ENCODE results near the gene UBR3.

UBR3 gene

DNA sequence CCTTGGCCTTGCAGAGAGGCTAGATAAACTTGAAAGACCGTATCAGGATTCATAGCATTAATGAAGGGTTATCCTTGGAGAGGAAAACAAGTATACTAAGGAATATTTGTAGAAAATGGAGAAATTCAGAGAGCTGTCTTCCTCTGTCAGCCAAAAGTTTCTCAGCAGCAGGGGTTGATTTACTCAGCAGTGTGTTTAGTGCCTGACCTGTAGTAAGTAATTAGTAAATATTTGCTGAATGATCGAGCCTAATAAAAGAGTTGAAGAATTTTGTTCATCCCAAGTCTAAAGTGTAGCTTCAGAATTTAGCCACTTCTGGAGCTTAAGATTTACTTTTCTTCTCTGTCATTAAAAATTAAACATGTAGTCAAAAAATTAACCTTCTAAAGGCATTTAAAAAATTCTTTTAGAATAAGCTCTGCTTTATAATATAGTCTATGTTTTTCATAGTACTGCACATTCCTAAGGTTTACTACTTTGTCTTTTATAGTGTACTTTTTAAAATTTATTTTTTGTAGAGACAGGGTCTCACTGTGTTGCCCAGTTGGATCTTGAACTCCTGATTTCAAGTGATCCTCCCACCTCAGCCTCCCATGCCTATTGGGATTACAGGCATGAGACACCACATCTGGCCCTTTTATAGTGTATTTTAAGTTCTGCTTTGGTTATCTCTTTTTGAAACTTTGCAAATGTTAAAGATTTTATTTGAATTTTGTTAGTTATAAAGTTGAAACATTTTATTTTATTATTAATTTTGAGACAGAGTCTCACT is 212.3 kb downstream of the UBR3 start:
- Mint-ChIP-seq H3K4me3 (no peak overlapping the region), H3K27ac (no peak overlapping the region), H3K36me3 (peaks cover 24% of the 10 kb centered on the region), H3K27me3 (no peaks in the 10 kb centered on the region), H3K4me1 (ENCODE audit: low read depth) (no peaks in the 10 kb centered on the region), H3K9me3 (ENCODE audit: low read depth) (no peaks in the 10 kb centered on the region)

DNA sequence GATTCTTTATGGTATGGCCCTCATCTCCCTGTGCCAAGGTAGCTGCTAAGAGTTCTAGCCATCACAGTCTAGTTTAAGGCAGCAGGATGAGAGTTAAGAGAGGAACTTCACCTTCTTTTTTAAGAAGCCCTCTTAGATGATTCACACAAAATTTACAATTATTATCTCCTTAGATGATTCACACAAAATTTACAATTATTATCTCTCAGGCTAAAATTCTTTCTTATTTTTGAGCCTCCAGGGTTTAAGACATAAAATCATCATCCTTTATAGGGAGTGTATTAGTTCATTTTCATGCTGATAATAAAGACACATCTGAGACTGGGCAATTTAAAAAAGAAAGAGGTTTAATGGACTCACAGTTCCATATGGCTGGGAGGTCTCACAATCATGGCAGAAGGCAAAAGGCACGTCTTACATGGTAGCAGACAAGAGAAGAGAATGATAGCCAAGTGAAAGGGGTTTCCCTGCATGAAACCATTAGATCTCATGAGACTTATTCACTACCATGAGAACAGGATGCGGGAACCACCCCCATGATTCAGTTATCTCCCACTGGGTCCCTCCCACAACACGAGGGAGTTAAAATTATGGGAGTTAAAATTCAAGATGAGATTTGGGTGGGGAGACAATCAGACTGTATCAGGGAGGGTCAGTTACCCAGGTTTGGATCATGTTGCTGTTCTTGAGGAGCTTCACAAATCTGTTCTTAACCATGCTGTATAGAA is 217.7 kb downstream of the UBR3 start:
- Mint-ChIP-seq H3K4me3 (no peak overlapping the region), H3K36me3 (peaks cover 17% of the 10 kb centered on the region), H3K27me3 (no peaks in the 10 kb centered on the region), H3K4me1 (ENCODE audit: low read depth) (no peaks in the 10 kb centered on the region), H3K9me3 (ENCODE audit: low read depth) (no peaks in the 10 kb centered on the region), H3K27ac (no peak overlapping the region)

DNA sequence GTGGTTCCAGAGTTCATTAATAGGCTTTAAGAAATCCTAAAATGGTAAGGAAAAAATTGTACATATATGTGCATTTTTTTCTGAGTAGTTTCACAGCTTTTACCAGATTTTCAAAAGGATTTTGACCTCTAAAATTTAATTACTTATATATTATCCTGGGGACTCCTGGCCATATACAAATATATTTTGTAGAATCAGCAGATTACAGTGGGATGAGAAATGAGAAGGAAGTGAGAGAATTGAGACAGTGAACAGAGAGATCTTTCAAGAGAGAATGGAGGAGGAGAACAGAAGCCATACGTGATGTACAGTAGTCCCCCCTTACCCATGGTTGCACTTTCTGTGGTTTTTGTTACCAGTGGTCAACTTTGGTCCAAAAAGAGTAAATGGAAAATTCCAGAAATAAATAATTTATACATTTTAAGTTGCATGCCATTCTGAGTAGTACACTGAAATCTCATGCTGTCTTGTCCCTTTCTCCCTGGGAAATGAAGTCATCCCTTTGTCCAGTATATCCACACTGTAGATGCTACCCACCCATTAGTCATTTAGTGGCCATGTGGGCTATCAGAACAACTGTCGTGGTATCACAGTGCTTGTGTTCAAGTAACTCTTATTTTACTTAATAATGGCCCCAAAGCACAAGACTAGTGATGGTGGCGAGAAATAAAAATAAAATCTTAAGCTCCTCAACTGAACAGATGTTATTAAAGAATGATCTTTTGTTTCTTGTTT is 220.2 kb downstream of the UBR3 start:
- H3K4me1 Mint-ChIP-seq (ENCODE audit: low read depth), result no peaks in the 10 kb centered on the region
- H3K9me3 Mint-ChIP-seq (ENCODE audit: low read depth), result no peaks in the 10 kb centered on the region
- peaks cover 26% of the 10 kb centered on the region for H3K36me3 Mint-ChIP-seq
- H3K4me3 Mint-ChIP-seq, result no peak overlapping the region
- no peaks in the 10 kb centered on the region for H3K27me3 Mint-ChIP-seq
- H3K27ac Mint-ChIP-seq, result no peak overlapping the region

DNA sequence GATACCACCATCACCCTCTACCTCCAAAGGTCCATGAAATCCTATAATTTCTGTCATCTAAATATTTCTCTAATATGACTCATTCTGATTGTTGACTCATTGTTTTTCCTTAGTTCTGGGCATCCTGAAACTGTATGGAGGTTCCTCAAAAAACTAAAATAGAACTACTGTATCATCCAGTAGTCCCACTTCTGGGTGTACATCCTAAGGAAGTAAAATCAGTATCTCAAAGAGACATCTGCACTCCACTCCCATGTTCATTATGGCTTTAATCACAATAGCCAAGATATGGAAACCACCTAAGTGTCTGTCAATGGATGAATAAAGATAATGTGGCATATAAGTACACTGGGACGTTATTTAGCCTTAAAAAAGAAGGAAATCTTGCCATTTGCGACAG is 224.9 kb downstream of the UBR3 start:
- Mint-ChIP-seq H3K9me3 (ENCODE audit: low read depth) (no peaks in the 10 kb centered on the region), H3K4me3 (no peak overlapping the region), H3K27ac (no peak overlapping the region), H3K4me1 (ENCODE audit: low read depth) (no peaks in the 10 kb centered on the region), H3K36me3 (peaks cover 31% of the 10 kb centered on the region), H3K27me3 (no peaks in the 10 kb centered on the region)

DNA sequence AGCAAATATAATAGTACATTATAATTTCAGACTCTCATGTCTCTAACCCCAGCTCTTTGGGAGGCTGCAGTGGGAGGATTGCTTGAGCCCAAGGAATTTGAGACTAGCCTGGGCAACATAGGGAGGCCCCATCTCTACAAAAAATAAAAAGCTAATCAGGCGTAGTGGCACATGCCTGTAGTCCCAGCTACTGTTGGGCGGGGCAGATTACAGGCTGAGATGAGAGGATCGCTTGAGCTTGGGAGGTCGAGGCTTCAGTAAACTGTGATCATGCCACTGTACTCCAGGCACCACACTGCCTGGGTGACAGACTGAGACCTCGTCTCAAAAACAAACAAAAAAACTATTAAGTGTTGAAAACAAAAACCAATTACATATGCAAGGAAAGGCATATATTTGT is 227.7 kb downstream of the UBR3 start:
- Mint-ChIP-seq H3K9me3 (ENCODE audit: low read depth) (no peaks in the 10 kb centered on the region), H3K4me1 (ENCODE audit: low read depth) (no peaks in the 10 kb centered on the region), H3K27me3 (no peaks in the 10 kb centered on the region), H3K36me3 (peaks cover 25% of the 10 kb centered on the region), H3K4me3 (no peak overlapping the region), H3K27ac (no peak overlapping the region)

DNA sequence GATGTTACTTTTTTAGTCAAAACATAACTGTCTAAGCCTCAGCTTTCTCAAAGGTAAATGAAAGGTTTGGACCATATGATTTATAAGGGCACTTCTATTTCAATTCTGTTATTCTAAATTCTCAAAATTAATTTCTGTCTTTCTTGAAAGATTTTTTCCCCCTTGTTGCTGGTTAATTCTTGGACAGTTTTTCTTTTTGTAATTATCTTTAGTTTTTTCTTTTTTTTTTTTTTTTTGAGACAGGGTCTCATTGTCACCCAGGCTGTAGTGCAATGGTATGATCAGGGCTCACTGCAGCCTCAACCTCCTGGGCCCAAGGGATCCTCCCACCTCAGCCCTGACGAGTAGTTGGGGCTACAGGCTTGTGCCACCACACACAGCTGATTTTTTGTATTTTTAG is 229.6 kb downstream of the UBR3 start:
- Mint-ChIP-seq H3K4me3 (no peak overlapping the region), H3K27me3 (no peaks in the 10 kb centered on the region), H3K9me3 (ENCODE audit: low read depth) (no peaks in the 10 kb centered on the region), H3K27ac (no peak overlapping the region), H3K4me1 (ENCODE audit: low read depth) (no peaks in the 10 kb centered on the region), H3K36me3 (peaks cover 21% of the 10 kb centered on the region)

DNA sequence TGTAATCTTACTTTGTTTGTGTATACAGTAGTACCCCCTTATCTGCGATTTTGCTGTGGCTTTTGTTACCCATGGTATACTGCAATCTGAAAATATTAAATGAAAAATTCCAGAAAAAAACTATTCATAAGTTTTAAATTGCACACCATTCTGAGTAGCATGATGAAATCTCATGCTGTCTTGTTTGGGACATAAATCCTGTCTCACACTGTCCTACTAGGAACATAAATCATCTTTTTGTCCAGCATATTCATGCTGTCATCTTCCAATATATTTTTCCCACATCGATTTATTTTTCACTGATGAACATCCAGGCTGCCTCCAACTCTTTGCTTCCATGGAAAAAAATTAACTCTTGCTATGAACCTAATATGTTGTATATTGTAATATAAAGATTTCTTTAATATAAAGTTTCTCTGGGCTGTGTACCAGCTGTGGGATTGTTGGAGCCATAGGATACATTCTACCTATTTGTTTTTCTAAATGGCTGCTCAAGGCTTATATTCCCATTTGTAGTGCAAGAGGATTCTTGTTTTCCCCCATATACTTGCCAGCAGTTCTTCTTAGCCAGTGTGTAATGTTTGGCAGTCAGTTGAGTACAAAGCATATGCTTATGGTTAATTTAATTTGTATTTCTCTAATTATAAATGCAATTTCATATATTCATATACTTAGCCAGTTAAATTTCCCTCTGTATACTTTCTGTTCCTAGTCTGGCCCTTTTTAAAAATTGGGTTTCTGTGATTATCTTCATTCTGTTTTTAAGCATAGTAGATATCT is 236.4 kb downstream of the UBR3 start:
- H3K36me3 Mint-ChIP-seq, result peaks cover 25% of the 10 kb centered on the region
- no peak overlapping the region for H3K27ac Mint-ChIP-seq
- H3K4me3 Mint-ChIP-seq, result no peak overlapping the region
- no peaks in the 10 kb centered on the region for H3K4me1 Mint-ChIP-seq (ENCODE audit: low read depth)
- no peaks in the 10 kb centered on the region for H3K27me3 Mint-ChIP-seq
- peaks cover 8% of the 10 kb centered on the region for H3K9me3 Mint-ChIP-seq (ENCODE audit: low read depth)

DNA sequence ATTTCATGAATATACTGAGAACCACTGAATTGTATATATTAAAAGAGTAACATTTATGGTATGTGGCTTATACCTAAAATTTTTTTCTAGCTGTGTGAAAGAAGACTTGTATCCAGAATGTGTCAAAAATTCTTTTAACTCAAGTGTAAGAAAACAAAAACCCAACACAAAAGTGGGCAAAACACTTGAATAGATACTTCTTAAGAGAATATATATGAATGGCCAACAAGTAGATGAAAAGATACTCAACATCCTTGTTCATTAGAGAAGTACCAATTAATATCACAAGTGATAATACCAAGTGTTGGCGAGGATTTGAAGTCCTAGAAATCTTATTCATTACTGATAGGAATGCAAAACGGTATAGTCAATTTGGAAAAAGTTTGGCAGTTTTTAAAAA is 243.5 kb downstream of the UBR3 start:
- H3K36me3 Mint-ChIP-seq, result peaks cover 53% of the 10 kb centered on the region
- H3K27me3 Mint-ChIP-seq, result no peaks in the 10 kb centered on the region
- H3K4me1 Mint-ChIP-seq (ENCODE audit: low read depth), result no peaks in the 10 kb centered on the region
- no peak overlapping the region for H3K4me3 Mint-ChIP-seq
- no peak overlapping the region for H3K27ac Mint-ChIP-seq
- peaks cover 21% of the 10 kb centered on the region for H3K9me3 Mint-ChIP-seq (ENCODE audit: low read depth)

DNA sequence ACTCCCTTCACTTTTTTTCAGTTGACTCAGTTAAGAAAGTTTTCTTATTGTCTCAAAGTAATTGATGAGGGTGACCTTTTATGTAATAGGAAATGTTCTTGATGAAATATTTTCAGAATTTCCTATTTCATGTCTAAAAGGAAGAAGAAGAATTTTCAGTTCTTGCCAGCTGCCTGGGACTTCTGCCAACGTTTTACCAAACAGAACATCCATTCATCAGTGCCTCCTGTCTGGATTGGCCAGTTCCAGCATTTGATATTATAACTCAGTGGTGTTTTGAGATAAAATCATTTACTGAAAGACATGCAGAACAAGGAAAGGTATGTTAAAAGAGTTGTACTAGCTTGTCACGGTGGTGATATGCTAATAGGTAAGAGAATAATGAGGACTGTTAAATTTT is 246.0 kb downstream of the UBR3 start:
- H3K36me3 Mint-ChIP-seq, result peaks cover 51% of the 10 kb centered on the region
- no peaks in the 10 kb centered on the region for H3K27me3 Mint-ChIP-seq
- H3K27ac Mint-ChIP-seq, result no peak overlapping the region
- no peak overlapping the region for H3K4me3 Mint-ChIP-seq
- H3K4me1 Mint-ChIP-seq (ENCODE audit: low read depth), result no peaks in the 10 kb centered on the region
- peaks cover 16% of the 10 kb centered on the region for H3K9me3 Mint-ChIP-seq (ENCODE audit: low read depth)

DNA sequence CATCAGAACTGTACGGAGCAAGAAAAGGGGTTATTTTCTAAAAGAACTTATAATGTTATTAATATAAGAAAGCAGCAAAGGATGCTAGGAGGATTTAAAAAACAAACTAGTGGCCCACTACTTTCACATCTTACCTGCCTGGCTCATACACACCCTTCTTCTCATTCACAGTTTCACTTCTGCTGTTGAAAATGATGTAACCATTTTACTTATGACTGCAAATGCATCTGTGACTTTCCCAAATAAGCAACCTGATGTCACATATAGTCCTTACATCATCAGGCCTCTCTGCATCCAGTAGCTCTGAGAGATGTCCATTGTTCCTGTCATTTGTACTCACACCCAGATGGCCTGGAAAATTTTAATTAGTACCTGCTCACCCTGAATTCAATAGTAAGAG is 248.9 kb downstream of the UBR3 start:
- Mint-ChIP-seq H3K4me1 (ENCODE audit: low read depth) (no peaks in the 10 kb centered on the region), H3K4me3 (no peak overlapping the region), H3K27me3 (no peaks in the 10 kb centered on the region), H3K9me3 (ENCODE audit: low read depth) (peaks cover 6% of the 10 kb centered on the region), H3K27ac (no peak overlapping the region), H3K36me3 (peaks cover 31% of the 10 kb centered on the region)

DNA sequence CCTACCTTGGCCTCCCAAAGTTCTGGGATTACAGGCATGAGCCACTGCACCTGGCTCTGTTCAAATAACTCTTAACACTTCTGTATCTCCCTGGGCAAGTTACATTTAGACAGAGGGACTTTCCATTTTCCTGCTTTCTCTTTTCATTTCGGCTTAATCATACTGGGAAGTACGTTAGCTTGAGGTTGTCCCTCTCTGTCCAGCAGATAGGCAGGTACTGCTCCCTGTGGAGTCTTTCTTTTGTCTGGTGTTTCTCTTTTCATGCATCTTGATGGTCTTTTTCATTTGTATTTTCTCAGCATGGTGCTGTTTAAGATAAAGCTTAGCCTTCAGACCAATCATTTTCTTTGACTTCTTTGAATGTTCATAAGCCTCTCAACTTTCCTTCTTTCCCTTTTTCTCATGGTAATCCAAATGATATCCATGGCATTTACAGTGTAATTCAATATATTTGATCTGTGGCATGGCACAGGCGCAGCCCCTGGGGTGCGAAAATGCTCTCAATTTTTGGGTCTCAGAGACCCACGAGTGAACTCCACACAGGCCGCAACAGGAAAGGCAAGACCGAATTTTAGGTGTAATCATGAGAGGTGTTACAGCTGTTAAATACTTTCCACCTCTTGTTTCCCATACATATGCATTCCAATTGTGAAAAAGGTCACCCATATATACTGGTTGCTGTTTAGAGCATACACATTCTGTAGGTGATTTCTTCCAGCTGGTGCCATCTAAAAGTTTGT is 250.7 kb downstream of the UBR3 start:
- H3K36me3 Mint-ChIP-seq, result peaks cover 27% of the 10 kb centered on the region
- H3K4me1 Mint-ChIP-seq (ENCODE audit: low read depth), result peaks cover 2% of the 10 kb centered on the region
- no peaks in the 10 kb centered on the region for H3K27me3 Mint-ChIP-seq
- no peak overlapping the region for H3K4me3 Mint-ChIP-seq
- H3K9me3 Mint-ChIP-seq (ENCODE audit: low read depth), result no peaks in the 10 kb centered on the region
- H3K27ac Mint-ChIP-seq, result no peak overlapping the region

DNA sequence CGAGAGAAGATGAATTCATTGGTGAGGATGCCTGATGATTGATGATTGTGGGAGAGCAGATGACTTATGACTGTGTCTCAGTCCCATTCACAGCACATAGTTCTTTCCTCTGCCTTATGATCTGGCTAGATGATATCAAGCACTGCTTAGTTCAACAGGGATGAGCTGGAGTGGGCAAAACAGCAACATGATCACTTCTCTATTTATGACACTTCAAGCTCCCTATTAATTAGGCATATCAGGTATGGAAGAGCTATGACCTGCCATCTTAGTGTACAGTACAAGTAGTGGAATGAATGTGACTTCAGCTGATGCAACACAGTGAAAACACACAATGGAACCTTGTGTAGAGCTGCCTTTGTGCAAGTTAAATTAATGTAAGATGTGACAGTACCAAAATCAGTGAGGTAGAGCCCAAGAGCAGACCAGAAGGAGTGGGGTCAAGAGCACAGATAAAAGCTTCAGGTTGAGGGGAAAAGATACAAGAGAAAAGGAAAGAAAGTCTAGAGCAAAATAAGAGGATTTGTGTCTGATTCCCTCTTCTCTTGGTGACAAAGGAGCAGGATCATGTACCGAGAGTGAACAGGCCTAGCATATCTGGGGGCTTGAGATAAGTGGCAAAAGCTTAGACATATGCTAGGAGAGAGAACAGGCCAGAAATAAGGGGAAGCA is 257.7 kb downstream of the UBR3 start:
- Mint-ChIP-seq H3K4me3 (no peak overlapping the region), H3K27me3 (no peaks in the 10 kb centered on the region), H3K36me3 (peaks cover 3% of the 10 kb centered on the region), H3K4me1 (ENCODE audit: low read depth) (peaks cover 6% of the 10 kb centered on the region), H3K9me3 (ENCODE audit: low read depth) (no peaks in the 10 kb centered on the region), H3K27ac (no peak overlapping the region)

DNA sequence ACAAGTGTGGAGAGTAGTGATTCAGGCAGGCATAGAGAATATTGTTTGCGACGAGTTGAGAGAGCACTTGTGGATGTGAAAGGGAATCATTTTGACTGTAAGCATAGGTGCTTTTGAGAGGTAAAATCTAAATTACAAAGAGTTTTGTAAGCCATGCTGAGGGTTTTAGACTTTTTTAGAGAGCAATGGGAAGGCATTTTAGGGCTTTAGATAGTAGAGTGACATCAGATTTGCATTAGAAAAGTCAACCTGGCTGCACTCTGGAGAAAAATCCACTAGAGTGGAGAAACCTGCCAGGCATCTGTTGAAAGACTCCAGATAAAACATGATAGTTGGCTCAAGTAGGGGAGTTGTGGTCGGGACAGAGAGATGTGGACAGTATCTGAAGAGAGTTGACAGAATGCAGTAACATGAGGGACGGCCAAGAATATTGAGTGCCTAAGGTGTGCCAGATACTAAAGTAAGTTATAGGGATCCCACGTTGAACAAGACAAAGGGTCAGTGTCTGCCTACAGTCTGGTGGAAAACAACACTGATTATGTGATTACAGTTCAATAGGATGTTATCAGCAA is 258.9 kb downstream of the UBR3 start:
- Mint-ChIP-seq H3K9me3 (ENCODE audit: low read depth) (peaks cover 9% of the 10 kb centered on the region), H3K4me1 (ENCODE audit: low read depth) (peaks cover 6% of the 10 kb centered on the region), H3K4me3 (no peak overlapping the region), H3K27ac (no peak overlapping the region), H3K27me3 (no peaks in the 10 kb centered on the region), H3K36me3 (peaks cover 3% of the 10 kb centered on the region)

Data from activated naive CD8-positive, alpha-beta T cell (primary cell).